Nephron progenitor cell (in vitro differentiated cells): ENCODE measurements around the gene PRELID3B.

Source experiments
- DNase-seq: peaks from one replicate; pipeline ENCODE4 v3.0.0; 2021
- H3K27ac Mint-ChIP-seq: 2 replicates; pipeline ENCODE4 v1.8.0; 2021; ENCODE audit warnings: mild to moderate bottlenecking, moderate library complexity, mixed read lengths
- H3K27me3 Mint-ChIP-seq: 2 replicates; pipeline ENCODE4 v1.8.0; 2021; ENCODE audit warnings: mild to moderate bottlenecking, low read depth, mixed read lengths; ENCODE audit not compliant: poor library complexity
- H3K36me3 Mint-ChIP-seq: 2 replicates; pipeline ENCODE4 v1.8.0; 2021; ENCODE audit warnings: low read depth, mixed read lengths
- H3K4me1 Mint-ChIP-seq: 2 replicates; pipeline ENCODE4 v1.8.0; 2021; ENCODE audit warnings: mixed read lengths
- H3K4me3 Mint-ChIP-seq: 2 replicates; pipeline ENCODE4 v1.8.0; 2021; ENCODE audit warnings: mild to moderate bottlenecking, moderate library complexity, mixed read lengths
- H3K9me3 Mint-ChIP-seq: 2 replicates; pipeline ENCODE4 v1.8.0; 2021; ENCODE audit warnings: mild to moderate bottlenecking, moderate library complexity, mixed read lengths
- TF ChIP-seq, protein P1 (sequence below): fragments of 200-600 bp; sonication (generic); IDR thresholded peaks from 2 replicates; pipeline ENCODE4 v1.5.0; 2021; ENCODE audit warnings: antibody characterized with exemption

Gene PRELID3B

DNA sequence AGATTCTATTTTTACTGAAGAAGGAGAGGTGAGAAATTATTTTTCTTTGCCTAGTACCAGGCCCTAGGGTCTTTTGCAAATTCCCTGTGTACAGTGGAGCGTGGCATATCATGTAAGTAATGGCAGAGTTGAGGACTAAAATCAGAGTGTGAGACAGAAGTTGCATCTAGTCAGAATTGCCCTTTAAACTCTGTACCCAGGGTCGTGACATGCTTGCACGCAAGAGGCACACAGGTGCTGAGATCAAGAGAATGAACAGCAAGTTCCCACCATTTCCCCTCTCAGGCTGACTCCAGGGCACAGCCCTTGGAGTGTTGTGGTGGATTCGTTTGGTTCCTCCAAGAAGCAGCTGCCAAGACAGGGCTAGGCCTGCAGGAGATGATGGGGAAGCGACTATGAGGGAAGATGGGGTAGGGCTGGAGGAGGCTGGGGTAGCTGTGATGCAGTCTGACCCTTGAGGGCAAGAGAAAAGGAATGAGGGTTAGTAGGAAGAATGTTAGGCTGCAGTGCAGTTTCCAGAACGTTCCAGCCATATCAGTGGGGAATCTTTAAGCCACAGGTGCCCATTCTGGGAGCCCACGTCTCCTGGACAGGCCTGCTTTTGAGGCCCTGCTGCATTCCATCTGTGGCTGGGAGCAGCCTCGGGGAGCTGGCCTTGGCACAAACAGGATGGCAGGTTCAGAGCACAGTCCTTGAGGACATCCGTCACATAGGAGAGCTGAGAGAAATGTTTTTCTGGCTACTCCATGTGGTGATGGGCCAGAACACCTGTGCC lies 54.6 kb downstream of the PRELID3B start:
- no peaks in the 10 kb centered on the region for H3K9me3 Mint-ChIP-seq
- H3K36me3 Mint-ChIP-seq = peaks cover 63% of the 10 kb centered on the region
- DNase-seq = no peak
- TF ChIP-seq, protein P1, sequence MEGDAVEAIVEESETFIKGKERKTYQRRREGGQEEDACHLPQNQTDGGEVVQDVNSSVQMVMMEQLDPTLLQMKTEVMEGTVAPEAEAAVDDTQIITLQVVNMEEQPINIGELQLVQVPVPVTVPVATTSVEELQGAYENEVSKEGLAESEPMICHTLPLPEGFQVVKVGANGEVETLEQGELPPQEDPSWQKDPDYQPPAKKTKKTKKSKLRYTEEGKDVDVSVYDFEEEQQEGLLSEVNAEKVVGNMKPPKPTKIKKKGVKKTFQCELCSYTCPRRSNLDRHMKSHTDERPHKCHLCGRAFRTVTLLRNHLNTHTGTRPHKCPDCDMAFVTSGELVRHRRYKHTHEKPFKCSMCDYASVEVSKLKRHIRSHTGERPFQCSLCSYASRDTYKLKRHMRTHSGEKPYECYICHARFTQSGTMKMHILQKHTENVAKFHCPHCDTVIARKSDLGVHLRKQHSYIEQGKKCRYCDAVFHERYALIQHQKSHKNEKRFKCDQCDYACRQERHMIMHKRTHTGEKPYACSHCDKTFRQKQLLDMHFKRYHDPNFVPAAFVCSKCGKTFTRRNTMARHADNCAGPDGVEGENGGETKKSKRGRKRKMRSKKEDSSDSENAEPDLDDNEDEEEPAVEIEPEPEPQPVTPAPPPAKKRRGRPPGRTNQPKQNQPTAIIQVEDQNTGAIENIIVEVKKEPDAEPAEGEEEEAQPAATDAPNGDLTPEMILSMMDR = no peak
- H3K4me1 Mint-ChIP-seq = peaks cover 33% of the 10 kb centered on the region
- no peak overlapping the region for H3K27ac Mint-ChIP-seq
- no peaks in the 10 kb centered on the region for H3K27me3 Mint-ChIP-seq
- H3K4me3 Mint-ChIP-seq = no peak overlapping the region

DNA sequence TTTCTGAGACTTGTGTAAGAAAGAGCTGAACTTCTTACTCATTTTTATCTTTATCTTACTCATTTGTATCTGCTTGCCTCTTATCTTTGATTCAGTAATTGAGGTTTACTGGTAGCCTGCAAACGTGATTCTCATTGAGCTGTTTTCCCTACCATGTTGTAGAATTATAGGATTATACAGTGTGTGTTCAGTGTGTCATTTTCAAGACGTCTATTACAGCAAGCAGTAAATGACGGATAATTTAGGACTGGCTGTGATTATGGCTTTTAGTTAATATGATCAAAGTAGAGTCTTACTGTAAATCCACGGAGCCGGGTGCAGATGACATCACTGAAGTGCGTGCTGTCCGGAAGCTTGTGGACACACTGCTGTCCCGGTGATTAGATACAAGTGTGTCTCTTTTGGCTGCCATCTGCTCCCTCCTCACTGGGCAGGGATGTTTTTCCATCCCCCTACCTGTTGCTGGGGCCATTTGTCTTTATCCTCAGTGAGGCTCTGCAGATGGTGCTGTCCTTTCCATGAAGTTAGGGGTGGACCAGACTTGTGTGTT lies 55.5 kb downstream of the PRELID3B start:
- H3K27ac Mint-ChIP-seq = no peak overlapping the region
- H3K4me1 Mint-ChIP-seq = peaks cover 41% of the 10 kb centered on the region
- no peak overlapping the region for H3K4me3 Mint-ChIP-seq
- TF ChIP-seq, protein P1 = no peak
- H3K36me3 Mint-ChIP-seq = peaks cover 62% of the 10 kb centered on the region
- no peak for DNase-seq
- no peaks in the 10 kb centered on the region for H3K9me3 Mint-ChIP-seq
- H3K27me3 Mint-ChIP-seq = no peaks in the 10 kb centered on the region

DNA sequence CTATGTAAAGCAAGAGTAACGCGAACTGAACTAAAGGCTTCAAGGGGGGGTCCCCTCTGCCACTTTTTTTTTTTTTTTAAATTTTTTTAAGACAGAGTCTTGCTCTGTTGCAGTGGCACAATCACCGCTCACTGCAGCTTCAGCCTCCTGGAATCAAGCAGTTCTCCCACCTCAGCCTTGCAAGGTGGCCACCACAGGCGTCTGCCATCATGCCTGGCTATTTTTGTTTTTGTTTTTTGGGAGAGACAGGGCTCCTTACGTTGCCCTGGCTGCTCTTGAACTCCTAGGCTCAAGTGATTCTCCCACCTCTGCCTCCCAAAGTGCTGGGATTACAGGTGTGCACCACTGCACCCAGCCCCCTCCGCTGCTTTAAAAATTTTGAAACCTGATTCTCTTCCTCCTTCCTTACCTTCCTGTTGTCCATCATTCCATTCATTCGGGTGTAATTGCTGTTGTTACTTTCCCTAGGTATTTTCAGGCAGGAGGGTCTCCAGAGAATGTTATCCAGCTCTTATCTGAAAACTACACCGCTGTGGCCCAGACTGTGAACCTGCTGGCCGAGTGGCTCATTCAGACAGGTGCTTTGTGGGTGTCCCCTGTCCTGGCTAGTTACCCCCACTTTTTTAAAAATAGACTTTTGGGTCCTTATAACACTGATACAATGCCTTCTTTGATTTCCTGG lies 56.2 kb downstream of the PRELID3B start:
- Mint-ChIP-seq H3K36me3 (peaks cover 57% of the 10 kb centered on the region), H3K9me3 (no peaks in the 10 kb centered on the region)

DNA sequence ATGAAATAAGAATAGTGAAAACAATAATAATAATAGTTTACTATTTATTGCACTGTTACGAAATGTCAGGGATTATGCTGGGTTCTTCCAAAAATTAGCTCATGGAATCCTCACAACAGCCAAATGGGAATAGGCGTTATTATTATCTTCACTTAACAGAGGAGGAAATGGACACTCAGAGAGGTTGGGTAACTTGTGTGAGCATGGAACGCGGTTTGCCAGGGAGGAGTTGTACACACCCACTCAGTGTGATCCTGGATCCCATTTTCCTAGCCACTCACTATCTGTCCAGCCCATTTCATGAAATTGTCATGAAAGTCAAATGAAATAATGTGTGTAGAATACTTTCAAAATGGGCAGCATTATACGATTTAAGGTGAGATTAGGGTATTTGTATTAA lies 56.9 kb downstream of the PRELID3B start:
- TF ChIP-seq, protein P1 = no peak
- H3K27me3 Mint-ChIP-seq = no peaks in the 10 kb centered on the region
- H3K4me3 Mint-ChIP-seq = no peak overlapping the region
- peaks cover 45% of the 10 kb centered on the region for H3K4me1 Mint-ChIP-seq
- H3K9me3 Mint-ChIP-seq = peaks cover 2% of the 10 kb centered on the region
- no peak overlapping the region for H3K27ac Mint-ChIP-seq
- DNase-seq = no peak
- peaks cover 49% of the 10 kb centered on the region for H3K36me3 Mint-ChIP-seq

More for the DNA sequence above, 56.2 kb downstream of the PRELID3B start:
- Mint-ChIP-seq H3K27me3 (no peaks in the 10 kb centered on the region), H3K27ac (peak overlapping the region; percentile 63), H3K4me1 (peaks cover 45% of the 10 kb centered on the region), H3K4me3 (no peak overlapping the region)
- no peak for DNase-seq
- TF ChIP-seq, protein P1 = no peak

DNA sequence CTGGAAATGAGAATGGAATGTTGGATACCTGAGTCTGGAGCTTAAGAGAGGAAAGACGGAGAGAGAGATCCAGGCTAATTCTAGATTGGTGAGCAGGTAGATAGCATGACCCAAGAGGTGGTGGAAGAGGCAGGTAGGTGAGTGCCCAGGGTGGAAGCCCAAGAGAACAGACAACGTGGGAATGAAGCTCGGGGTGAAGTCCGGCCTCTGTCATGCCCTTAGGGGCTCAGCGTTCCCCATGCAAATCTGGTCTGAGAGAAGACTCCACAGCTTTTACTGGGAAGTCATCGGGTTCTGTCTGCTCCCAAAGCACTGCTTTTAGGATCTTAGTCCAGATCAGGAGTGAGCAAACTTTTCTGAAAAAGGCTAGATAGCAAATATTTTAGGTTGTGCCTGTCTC lies 57.9 kb downstream of the PRELID3B start:
- H3K27ac Mint-ChIP-seq = peak overlapping the region; percentile 16
- H3K36me3 Mint-ChIP-seq = peaks cover 43% of the 10 kb centered on the region
- peaks cover 45% of the 10 kb centered on the region for H3K4me1 Mint-ChIP-seq
- no peak for DNase-seq
- peak overlapping the region; percentile 35 for H3K4me3 Mint-ChIP-seq
- TF ChIP-seq, protein P1 = no peak
- peaks cover 6% of the 10 kb centered on the region for H3K9me3 Mint-ChIP-seq
- peaks cover 3% of the 10 kb centered on the region for H3K27me3 Mint-ChIP-seq
